CD4-positive, alpha-beta T cell treated with Interleukin-17A for 4 hours (primary cell): ENCODE data around the gene DDX1.

Experiments
- DNase-seq: peaks from one replicate; pipeline ENCODE4 v3.0.0-alpha.2; 2020; ENCODE audit warnings: mixed read lengths

DDX1 gene

GRCh38 chr2:15562354-15563031 lies 29.2 kb upstream of the DDX1 start:
- no peak for DNase-seq

DNA sequence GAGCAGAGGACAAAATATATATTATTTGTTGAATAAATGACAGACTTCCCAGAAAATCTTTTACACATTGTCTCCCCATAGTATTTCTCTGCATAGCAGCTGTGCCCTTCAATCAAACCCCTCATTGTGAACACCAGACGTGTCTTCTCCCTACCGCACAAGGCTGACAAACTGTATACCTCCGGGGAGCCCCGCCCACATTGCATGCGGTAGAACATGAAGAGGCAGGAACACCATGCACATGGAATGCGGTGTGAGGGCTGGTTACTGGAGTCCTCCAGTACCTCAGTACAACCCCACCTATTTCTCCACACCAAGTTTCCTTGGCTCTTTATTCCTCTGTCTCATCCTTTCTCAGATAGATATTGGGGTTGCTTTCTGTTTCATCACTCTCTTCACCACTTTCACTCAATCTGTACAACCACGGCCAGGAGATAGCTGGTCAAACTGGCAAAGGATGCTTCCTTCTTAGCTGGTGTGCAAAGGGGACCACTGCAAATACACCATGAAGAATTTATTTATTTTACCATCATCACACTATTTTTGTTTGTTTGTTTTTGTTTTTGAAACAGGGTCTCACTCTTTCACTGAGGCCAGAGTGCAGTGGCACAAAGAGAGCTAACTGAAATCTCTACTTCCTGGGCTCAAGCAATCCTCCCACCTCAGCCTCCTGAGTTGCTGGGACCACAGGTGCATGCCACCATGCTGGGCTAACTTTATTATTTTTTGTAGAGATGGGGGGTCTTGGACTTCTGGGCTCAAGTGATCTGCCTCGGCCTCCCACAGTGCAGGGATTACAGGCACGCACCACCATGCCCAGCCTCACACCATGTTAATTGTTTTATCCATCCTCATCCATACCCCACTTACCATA lies 28.2 kb upstream of the DDX1 start:
- no peak for DNase-seq

DNA sequence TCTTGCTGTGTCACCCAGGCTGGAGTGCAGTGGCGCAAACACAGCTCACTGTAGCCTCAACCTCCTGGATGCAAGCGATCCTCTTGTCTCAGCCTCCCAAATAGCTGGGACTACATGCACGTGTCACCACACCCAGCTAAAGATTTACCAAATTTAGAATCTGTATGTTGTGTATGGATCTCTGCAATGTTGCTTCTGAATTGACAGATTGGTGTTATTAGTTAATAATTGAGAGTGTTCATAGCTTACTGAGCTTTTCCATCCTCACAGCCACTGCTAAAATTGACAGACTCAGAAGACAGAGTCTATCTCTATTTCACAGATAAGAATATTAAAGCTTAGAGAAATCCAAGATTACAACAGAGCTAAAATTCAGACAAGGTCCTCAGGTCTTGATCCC lies 26.3 kb upstream of the DDX1 start:
- no peak for DNase-seq

GRCh38 chr2:15565994-15566671 lies 25.5 kb upstream of the DDX1 start:
- DNase-seq = no peak

GRCh38 chr2:15566912-15567311 lies 24.8 kb upstream of the DDX1 start:
- no peak for DNase-seq

DNA sequence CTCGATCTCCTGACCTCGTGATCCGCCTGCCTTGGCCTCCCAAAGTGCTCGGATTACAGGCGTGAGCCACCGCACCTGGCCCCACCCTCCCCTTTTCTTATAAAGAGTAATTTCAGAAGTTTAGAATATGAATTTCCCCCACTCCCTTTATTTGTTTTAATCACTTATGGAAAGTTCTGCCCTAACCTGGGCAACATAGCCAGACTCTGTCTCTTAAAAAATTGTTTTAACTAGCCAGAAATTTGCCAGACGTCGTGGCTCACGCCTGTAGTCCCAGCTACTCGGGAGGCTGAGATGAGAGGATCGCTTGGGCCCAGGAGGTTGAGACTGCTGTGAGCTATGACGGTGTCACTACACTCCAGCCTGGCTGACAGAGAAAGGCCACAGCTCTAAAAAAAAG lies 22.8 kb upstream of the DDX1 start:
- DNase-seq = no peak

DNA sequence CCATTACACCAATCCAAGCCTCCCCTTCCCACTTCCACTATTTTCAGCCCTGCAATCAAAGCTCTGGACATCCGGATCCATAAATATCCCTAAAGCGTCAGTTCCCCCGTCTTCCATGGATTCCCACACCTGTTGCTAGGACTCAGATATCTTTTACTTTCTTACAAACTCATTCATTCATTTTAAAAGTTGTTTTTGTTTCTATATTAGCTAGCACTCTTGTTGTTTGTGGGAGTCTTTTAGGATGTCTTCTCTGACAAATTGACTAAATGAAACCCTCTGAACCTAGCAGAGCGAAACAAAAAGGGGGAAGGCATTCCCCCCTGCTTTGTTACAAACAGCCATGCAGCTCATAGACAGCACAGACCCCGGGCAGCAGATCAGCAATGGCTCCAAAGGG lies 21.6 kb upstream of the DDX1 start:
- no peak for DNase-seq

- no peak for DNase-seq
These were observed 19.9 kb upstream of the DDX1 start for GRCh38 chr2:15571729-15572128.

- peak; percentile 93 for DNase-seq
These were observed 14.5 kb upstream of the DDX1 start for GRCh38 chr2:15577071-15577735.

- no peak for DNase-seq
These were observed 12.0 kb upstream of the DDX1 start for GRCh38 chr2:15579641-15580040.

- no peak for DNase-seq
These were observed 11.2 kb upstream of the DDX1 start for GRCh38 chr2:15580451-15580850.

DNA sequence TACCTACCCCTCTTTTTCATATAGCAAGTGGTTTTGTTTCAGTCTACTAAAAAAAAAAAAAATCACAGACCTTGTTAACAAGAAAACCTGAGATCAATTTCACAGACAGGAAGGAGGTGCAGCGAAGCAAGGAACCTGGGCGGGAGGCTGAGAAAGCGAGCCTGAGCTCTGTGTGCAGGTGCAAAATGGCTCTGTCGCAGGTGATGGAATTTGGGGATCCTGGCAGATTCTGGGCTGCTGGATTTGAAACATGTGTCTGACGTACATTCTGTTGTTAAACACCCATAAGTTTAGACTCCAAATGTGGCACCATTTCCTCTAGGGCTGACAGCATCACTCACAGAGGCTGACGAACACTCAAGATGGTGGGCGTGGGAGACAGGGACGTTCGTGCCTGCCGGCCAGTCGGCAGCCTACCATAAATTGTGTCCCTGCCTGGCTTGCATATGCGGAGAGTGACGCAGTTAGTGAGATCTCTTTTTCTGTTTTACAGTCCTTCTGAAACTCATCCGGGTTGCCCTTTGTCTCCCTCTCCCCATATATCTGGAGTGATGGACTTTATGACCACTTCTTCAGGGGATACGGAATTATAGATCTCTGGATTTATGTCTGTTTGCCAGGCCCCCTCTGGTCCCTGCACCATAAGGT lies 8.8 kb upstream of the DDX1 start:
- no peak for DNase-seq

DNA sequence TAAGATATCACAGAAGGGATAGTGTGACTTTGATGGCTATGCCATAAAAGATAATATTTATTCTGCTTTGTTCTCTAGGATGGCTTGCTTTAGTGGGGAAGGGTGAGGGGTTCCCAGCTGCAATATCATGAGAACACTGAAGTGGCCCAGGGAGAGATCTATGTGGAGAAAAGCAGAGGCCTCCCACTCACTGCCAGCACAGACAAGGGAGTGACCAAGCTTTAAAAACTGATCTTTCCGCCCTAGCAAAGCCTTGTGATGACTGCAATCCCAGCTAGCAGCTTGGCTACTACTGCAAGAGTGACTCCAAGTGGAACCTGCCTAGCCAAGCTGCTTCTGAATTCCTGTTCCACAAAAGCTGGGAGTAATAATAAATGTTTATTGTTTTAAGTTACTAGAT lies 7.8 kb upstream of the DDX1 start:
- no peak for DNase-seq

DNA sequence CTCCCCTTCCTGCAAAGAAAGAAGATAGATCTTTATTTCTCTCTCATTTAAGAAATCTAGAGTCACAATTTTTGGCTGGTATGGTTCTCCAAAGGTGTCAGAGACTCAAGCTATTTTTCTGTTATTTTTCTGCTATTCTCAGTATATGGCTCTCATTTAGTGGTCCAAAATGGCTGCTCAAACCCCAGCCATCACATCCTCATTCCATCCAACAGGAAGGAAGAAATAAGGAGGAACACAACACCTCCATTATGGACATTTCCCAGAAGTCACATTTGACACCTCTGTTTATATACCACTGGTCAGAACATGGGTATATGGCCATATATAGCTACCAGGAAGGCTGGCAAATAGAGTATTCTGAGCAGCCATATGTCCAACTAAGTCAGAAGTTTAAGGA lies 7.4 kb upstream of the DDX1 start:
- no peak for DNase-seq

- DNase-seq = no peak
These were observed 6.8 kb upstream of the DDX1 start for GRCh38 chr2:15584767-15585469.

DNA sequence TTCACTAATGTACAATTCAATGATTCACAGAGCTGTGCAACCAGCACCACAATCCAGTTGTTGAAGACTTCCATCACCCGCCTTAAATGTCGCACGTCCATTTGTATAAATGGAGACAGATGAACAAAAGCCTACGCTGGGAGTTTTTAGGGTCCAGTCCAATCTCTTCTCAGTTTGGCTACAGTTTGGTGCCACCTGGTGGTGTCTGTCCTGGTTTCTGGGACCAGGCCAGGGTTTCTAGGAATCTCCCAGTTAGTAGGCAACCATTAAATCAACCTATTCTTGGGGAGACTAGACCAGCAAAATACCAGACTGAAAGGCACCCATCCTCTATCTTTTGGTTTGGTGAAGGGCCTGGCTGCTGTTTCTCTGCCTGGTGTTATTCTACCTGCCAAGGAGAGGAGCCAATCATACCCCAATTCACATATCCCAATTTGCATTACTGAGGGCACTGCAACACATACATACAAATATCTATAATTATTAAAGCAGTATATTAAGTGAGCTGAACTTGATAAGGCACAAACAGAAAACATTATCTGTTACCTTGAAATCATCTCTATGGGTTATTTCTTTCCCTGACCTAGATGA lies 3.2 kb upstream of the DDX1 start:
- DNase-seq = peak; percentile 34

DNA sequence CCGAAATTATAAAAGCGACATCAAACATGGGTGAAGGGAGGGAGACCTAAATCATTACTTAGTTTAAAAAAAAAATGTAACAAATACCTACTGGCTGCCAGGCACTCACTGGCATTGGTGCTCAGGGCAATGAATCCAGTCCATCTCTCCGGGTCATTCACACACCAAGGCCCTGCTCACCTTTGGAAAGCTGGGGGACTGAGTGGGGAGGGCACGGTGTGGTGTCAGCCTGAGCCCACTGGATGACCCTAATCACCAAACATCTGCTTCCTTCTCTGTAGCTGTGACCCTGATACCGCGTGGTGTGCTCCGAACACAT lies 336 bp upstream of the DDX1 start:
- no peak for DNase-seq

GRCh38 chr2:15593327-15593705 lies 1.6 kb downstream of the DDX1 start:
- no peak for DNase-seq

GRCh38 chr2:15594291-15595256 lies 2.9 kb downstream of the DDX1 start:
- DNase-seq = no peak

DNA sequence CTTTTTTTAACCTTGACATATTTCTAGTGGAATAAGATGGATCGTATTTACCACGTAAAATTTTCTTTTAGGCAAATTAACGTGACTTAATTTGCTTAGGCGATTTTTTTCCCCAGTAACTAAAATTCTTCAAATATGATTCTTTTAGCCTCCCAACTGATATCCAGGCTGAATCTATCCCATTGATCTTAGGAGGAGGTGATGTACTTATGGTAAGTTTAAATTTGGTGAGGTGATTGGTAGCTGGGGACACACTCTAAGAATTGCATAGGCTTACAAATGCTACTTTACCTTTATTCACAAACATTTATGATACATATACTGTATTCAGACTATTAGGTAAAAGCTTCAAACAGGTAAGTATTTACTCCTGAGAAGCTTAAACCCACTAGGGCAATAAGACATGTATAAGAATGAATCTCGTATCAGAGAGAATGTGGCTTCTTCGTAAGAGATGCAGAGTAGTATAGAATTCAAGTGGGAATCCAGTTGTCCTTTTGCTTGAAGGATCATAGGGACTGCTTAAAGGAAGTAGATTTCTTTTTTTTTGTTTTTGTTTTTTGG lies 3.8 kb downstream of the DDX1 start:
- DNase-seq = no peak
